IPS-18a (cell line): ENCODE measurements around the gene CYS1.
"Not testable (repeated sequence)": the region's sequence is repeated elsewhere in the genome, so short reads cannot be mapped to it uniquely, and the experiment has no call there.

Experiments used
- H3K27ac ChIP-seq: one replicate; pipeline ENCODE4 v1.5.1; 2013; ENCODE audit warnings: low read length
- H3K27me3 ChIP-seq: one replicate; pipeline ENCODE4 v1.6.1; 2013; ENCODE audit warnings: mild to moderate bottlenecking, low read length; ENCODE audit not compliant: control insufficient read depth, insufficient read depth
- H3K36me3 ChIP-seq: one replicate; pipeline ENCODE4 v1.6.1; 2013; ENCODE audit warnings: low read depth, low read length; ENCODE audit not compliant: control insufficient read depth
- H3K4me1 ChIP-seq: one replicate; pipeline ENCODE4 v1.6.1; 2013; ENCODE audit warnings: low read depth, low read length; ENCODE audit not compliant: control insufficient read depth
- H3K4me3 ChIP-seq: one replicate; pipeline ENCODE4 v1.5.1; 2013; ENCODE audit warnings: low read length
- H3K9ac ChIP-seq: one replicate; pipeline ENCODE4 v1.6.1; 2013; ENCODE audit warnings: mild to moderate bottlenecking, low read length, moderate library complexity
- H3K9me3 ChIP-seq: one replicate; pipeline ENCODE4 v1.6.1; 2013; ENCODE audit warnings: low read depth, low read length; ENCODE audit not compliant: control insufficient read depth

Gene CYS1

DNA sequence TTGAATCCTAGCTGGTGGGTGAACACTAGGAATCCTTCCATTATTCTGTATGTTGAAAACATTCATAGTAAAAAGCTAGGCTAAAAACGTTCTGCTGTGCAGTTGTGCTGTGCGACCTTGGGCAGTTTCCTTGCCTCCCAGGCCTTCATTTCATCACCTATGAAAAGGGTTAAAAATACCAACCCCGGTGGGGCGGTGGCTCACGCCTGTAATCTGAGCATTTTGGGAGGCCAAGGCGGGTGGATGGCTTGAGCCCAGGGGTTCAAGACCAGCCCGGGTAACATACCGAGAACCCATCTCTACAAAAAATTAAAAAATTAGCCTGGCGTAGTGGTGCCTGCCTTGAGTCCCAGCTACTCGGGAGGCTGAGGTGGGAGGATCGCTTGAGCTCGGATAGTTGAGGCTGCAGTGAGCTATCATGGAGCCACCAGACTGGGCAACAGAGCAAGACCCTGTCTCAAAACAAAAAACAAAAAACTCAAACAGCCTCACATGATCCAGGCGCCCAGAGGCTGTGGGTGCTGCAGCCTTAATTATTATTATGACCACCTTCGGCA, 39.5 kb upstream of the CYS1 start:
- H3K27me3 ChIP-seq = no peaks in the 10 kb centered on the region
- H3K9ac ChIP-seq = no peak overlapping the region
- peaks cover 6% of the 10 kb centered on the region for H3K36me3 ChIP-seq
- H3K9me3 ChIP-seq = no peaks in the 10 kb centered on the region
- peak overlapping the region; percentile 88 for H3K4me3 ChIP-seq
- no peak overlapping the region for H3K27ac ChIP-seq
- peaks cover under 1% of the 10 kb centered on the region for H3K4me1 ChIP-seq

DNA sequence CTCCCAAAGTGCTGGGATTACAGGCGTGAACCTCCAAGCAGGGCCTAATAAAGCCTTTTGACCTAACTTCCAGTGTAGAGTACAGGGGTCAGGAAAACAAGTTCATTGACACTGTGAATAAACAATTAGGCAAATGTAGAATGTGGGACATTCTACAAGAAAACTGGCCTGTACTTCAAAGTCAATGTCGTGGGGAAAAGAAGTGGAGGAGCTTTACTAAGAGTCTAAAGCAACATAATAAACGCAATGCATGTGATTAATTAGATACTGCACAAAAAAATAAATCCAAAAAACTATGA, 38.8 kb upstream of the CYS1 start:
- H3K9me3 ChIP-seq = no peaks in the 10 kb centered on the region

DNA sequence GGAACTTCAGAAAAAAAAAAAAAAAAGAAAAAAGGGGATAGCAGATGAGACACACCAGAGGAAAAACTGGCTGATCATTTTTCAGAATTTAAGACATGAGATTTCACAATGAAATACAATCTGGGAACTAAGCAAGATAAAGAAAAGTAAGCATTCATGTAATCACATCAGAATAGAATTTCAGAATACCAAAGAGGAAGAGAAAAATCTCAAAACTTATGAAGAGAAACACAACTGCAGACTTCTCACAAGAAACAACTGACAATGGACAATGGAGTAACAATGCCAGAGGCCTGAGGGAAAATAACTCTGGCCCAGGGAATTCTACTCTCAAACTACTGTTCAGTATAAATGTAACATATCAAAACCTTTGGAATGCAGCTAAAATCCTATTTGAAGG, 29.1 kb upstream of the CYS1 start:
- Histone ChIP-seq H3K27ac (no peak overlapping the region), H3K9ac (no peak overlapping the region)

More for the DNA sequence above, 38.8 kb upstream of the CYS1 start:
- H3K4me1 ChIP-seq = no peaks in the 10 kb centered on the region
- no peak overlapping the region for H3K9ac ChIP-seq
- H3K27me3 ChIP-seq = no peaks in the 10 kb centered on the region
- no peak overlapping the region for H3K4me3 ChIP-seq
- H3K36me3 ChIP-seq = peaks cover 4% of the 10 kb centered on the region
- no peak overlapping the region for H3K27ac ChIP-seq

DNA sequence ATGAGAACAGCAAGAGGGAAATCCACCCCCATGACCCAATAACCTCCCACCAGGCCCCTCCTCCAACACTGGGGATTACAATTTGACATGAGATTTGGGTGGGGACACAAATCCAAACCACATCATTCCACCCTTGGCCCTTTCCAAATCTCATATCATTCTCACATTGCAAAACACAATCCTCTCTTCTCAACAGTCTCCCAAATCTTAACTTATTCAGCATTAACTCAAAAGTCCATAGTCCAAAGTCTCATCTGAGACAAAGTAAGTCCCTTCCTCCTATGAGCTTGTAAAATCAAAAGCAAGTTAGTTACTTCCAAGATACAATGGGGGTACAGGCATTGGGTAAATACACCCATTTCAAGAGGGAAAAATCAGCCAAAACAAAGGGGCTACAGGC, 24.7 kb upstream of the CYS1 start:
- not testable (repeated sequence) for H3K9ac ChIP-seq, H3K9me3 ChIP-seq, H3K4me1 ChIP-seq, H3K27me3 ChIP-seq, H3K36me3 ChIP-seq, H3K4me3 ChIP-seq, H3K27ac ChIP-seq

More for the DNA sequence above, 29.1 kb upstream of the CYS1 start:
- Histone ChIP-seq H3K9me3 (no peaks in the 10 kb centered on the region), H3K27me3 (no peaks in the 10 kb centered on the region), H3K4me3 (no peak overlapping the region), H3K36me3 (no peaks in the 10 kb centered on the region), H3K4me1 (no peaks in the 10 kb centered on the region)

DNA sequence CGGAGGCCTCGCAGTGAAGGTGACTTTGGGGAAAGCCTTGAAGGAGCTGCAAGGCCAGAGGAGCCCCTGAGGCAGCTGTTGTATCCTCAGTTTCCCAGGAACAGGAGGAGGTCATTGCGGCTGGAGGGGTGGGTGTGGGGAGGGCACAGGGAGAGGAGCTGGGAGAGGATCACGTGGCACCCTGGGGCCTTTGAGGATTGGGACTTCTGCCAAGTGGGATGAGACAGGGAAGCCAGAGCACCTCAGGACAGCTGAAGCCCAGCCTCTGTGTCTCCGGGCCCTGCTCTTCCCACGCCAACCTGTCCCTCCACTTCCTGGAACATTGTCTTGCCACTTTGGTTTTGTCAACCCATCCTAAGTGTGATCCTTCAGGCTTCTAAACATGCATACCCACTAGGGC, 23.0 kb upstream of the CYS1 start:
- Histone ChIP-seq H3K4me3 (no peak overlapping the region), H3K9me3 (no peaks in the 10 kb centered on the region), H3K27me3 (no peaks in the 10 kb centered on the region), H3K4me1 (no peaks in the 10 kb centered on the region), H3K27ac (no peak overlapping the region), H3K36me3 (no peaks in the 10 kb centered on the region), H3K9ac (no peak overlapping the region)

DNA sequence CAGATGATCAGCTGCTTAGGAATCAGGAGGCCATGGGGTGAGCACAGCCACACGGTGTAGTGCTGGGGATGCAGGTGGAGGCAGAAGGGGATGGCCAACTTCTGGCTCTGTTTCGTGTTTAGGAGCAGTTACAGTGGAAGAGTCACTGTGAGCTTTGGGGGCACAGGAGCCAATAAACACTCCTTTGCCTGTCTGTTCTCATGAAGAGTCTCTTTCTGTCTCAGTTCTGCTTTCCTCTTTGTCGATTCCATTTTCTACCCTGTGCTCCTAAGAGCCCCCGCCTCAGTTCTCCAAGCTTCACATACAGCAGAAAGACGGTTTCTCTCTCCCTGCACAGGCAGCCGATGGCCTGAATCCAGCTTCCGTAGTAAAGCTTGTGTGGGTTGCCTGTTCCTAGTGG, 21.3 kb upstream of the CYS1 start:
- Histone ChIP-seq H3K4me3 (no peak overlapping the region), H3K27ac (no peak overlapping the region), H3K9me3 (no peaks in the 10 kb centered on the region), H3K36me3 (no peaks in the 10 kb centered on the region), H3K9ac (no peak overlapping the region), H3K4me1 (no peaks in the 10 kb centered on the region), H3K27me3 (no peaks in the 10 kb centered on the region)

DNA sequence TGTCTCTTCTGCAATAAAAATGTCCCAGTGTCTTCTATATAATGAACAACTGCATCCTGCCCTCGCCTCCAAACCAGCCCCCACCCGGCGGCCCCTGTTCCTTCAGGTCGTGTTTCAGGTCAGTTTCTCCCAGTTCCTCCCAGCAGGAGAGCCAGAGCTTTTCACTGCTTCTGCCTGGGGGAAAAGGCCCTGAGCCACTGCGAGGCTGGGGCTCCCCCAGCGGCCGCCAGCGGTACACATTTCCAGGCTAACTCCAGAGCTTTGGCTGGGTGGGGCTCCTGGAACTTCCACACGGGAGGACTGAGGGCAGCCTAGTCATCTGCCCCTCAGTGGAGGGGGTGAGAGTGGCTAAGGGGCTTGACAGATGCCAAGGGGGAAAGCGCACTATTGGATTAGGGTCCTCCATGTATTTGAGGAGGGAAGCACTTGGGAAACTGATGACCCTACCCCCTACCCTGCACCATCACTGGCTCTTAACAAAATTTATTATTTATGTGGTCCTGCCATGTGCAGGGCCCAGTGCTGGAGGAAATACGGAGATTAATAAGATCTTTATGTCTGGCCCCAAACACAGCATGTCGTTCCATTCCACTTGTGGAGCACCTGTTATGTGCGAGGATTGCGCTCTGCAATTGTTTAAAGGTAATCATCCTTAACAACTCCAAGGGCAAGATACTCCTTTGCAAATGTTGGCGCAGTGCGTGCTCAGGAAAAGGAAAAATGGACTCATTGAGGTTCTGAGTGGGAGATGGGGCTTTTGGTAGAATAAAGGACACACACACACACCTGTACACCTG, 17.3 kb upstream of the CYS1 start:
- H3K4me1 ChIP-seq = peaks cover 3% of the 10 kb centered on the region

DNA sequence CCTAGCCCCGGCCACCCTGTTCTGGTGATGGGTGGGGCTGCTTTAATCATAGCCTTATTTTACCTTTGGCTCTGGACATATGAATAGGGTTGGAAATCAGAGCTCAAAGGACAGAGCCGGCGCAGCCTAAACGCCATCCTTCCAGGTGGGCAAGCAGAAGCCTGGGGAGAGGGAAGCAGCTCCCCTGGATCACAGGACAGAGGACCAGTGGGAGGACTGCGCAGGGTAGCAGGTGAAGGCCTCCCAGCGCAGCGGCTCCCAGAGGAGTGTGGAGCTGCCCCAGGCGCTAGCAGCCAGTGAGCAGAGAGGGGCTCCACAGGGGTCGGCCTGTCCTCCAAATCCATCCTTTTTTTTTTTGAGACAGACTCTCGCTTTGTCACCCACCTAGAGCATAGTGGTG, 16.4 kb upstream of the CYS1 start:
- Histone ChIP-seq H3K27me3 (no peaks in the 10 kb centered on the region), H3K27ac (no peak overlapping the region), H3K9ac (no peak overlapping the region), H3K4me1 (peaks cover 3% of the 10 kb centered on the region), H3K36me3 (no peaks in the 10 kb centered on the region), H3K4me3 (no peak overlapping the region), H3K9me3 (no peaks in the 10 kb centered on the region)

More for the DNA sequence above, 17.3 kb upstream of the CYS1 start:
- no peaks in the 10 kb centered on the region for H3K9me3 ChIP-seq
- no peaks in the 10 kb centered on the region for H3K36me3 ChIP-seq
- no peaks in the 10 kb centered on the region for H3K27me3 ChIP-seq
- H3K4me3 ChIP-seq = no peak overlapping the region
- no peak overlapping the region for H3K27ac ChIP-seq
- H3K9ac ChIP-seq = no peak overlapping the region

DNA sequence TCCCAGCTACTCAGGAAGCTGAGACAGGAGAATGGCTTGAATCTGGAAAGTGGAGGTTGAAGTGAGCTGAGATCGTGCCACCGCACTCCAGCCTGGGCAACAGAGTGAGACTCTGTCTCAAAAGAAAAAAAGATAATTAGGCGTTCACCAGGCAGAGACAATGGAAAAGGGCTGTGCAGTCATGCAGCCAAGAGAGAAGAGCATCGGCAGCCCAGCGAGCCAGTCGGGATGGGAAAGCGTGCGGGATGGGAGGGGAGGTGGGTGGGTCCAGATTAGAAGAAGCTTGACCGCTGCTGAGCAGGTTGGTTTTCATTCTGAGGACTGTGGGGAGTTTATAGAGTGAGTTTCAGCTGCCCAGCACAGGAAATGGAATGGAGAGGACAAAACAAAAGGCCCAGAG, 15.0 kb upstream of the CYS1 start:
- H3K36me3 ChIP-seq = no peaks in the 10 kb centered on the region
- no peaks in the 10 kb centered on the region for H3K27me3 ChIP-seq
- H3K4me3 ChIP-seq = no peak overlapping the region
- no peak overlapping the region for H3K9ac ChIP-seq
- no peaks in the 10 kb centered on the region for H3K9me3 ChIP-seq
- peaks cover 3% of the 10 kb centered on the region for H3K4me1 ChIP-seq
- H3K27ac ChIP-seq = no peak overlapping the region

DNA sequence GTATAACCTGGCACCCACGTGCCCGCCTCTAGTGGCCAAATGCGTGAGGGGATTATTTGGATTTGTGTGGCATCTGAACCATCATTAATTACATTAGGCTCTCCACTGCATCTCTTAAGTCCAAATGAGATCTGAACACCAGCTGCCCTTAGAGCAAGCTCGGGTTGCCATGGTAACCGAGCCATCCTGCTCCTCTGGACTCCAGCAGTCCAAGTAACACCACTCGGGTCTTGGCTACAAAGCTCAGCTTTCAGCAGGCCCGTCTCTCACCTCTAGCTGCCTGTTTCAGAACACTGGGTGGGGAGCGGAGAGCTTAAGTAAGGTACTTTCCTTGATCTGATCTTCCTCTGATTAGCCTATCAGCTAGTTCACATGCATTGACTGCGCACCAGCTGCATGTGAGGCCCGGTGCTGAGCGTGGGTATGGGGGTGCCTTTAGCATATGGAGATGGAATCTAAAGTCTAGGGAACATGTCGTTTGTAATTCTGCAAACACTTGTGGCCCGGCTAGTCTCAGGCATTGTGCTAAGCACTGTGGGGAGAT, 14.1 kb upstream of the CYS1 start:
- no peak overlapping the region for H3K9ac ChIP-seq
- no peaks in the 10 kb centered on the region for H3K9me3 ChIP-seq
- H3K4me1 ChIP-seq = peaks cover 3% of the 10 kb centered on the region
- H3K27me3 ChIP-seq = no peaks in the 10 kb centered on the region
- H3K36me3 ChIP-seq = no peaks in the 10 kb centered on the region
- no peak overlapping the region for H3K27ac ChIP-seq
- H3K4me3 ChIP-seq = no peak overlapping the region

DNA sequence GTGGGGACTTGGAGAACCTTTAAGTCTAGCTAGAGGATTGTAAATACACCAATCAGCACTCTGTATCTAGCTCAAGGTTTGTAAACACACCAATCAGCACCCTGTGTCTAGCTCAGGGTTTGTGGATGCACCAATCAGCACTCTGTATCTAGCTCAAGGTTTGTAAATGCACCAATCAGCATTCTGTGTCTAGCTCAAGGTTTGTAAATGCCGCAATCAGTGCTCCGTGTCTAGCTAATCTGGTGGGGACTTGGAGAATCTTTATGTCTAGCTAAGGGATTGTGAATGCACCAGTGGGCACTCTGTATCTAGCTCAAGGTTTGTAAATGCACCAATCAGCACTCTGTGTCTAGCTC, 11.7 kb upstream of the CYS1 start:
- H3K4me1 ChIP-seq, H3K36me3 ChIP-seq, H3K9me3 ChIP-seq, H3K9ac ChIP-seq, H3K27me3 ChIP-seq, H3K4me3 ChIP-seq, H3K27ac ChIP-seq: not testable (repeated sequence)
